ENCODE results near the gene GTF2F2. TPM values are rescaled to one million over a fixed set of nuclear protein-coding genes. Genes with fewer than 3 reads are reported as not detected.

GTF2F2 gene
- total and polyA plus RNA-seq, 8 donors, result 8.7 to 30.7 (median 16.2) TPM

GRCh38 chr13:45108716-45109101 lies 11.6 kb upstream of the GTF2F2 start:
- Histone ChIP-seq H3K27ac (no peak overlapping the region), H3K27me3 (peaks cover 0 to 6% (median 0%) of the 10 kb centered on the region in 3 donors), H3K4me3 (no peak overlapping the region), H3K4me1 (no peaks in the 10 kb centered on the region), H3K36me3 (no peaks in the 10 kb centered on the region), H3K9me3 (no peaks in the 10 kb centered on the region)
- peak in 1 of 2 donors; percentile 37 for DNase-seq
- intact Hi-C loops (cut with DNase I; ENCODE audit: low total_unique reads), result no loop called here
- no peak for TF ChIP-seq EP300 (IDR thresholded peaks at IDR 0.05)
- TF ChIP-seq POLR2AphosphoS5 (IDR thresholded peaks at IDR 0.05), result no peak
- TF ChIP-seq POLR2A (IDR thresholded peaks at IDR 0.05), result no peak
- TF ChIP-seq, protein P1, sequence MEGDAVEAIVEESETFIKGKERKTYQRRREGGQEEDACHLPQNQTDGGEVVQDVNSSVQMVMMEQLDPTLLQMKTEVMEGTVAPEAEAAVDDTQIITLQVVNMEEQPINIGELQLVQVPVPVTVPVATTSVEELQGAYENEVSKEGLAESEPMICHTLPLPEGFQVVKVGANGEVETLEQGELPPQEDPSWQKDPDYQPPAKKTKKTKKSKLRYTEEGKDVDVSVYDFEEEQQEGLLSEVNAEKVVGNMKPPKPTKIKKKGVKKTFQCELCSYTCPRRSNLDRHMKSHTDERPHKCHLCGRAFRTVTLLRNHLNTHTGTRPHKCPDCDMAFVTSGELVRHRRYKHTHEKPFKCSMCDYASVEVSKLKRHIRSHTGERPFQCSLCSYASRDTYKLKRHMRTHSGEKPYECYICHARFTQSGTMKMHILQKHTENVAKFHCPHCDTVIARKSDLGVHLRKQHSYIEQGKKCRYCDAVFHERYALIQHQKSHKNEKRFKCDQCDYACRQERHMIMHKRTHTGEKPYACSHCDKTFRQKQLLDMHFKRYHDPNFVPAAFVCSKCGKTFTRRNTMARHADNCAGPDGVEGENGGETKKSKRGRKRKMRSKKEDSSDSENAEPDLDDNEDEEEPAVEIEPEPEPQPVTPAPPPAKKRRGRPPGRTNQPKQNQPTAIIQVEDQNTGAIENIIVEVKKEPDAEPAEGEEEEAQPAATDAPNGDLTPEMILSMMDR (IDR thresholded peaks at IDR 0.05), result no peak
- 40 to 62% (median 49%) methylated on average over 9 to 11 of the region's 11 CpGs for WGBS, 5 donors

DNA sequence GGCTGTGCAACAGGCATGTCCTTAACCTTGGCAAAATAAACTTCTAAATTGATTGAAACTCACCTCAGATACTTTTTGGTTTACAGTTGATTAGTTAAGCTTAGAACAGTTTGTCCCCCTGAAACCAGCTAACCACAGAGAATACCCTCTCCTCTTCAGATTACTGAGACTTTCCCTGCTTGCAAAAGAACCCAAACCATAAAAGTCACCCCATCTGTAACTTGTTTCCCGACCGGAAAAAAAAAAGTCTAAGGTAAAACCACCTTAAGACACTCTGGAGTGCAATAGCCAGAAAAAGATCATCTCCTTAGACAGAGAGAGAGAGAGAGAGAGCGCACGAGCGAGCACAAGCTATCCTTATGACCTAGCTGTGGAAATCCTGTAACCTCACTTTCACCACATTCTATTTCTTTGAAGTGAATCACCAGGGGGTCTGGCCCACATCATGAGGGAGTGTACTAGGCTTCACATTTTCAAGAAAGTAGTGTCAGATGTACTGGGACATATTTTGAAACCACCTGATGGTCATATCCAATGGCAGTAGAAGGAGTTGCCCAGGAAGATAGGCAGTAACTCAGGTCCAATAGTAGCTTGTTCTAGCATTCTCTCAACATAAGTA lies 11.1 kb upstream of the GTF2F2 start:
- no peak overlapping the region for H3K27ac ChIP-seq
- 76 to 85% (median 83%) methylated on average over 5 of the region's 5 CpGs for WGBS, 5 donors
- H3K4me1 ChIP-seq, result no peaks in the 10 kb centered on the region
- DNase-seq, result no peak
- no peaks in the 10 kb centered on the region for H3K9me3 ChIP-seq
- intact Hi-C loops (cut with DNase I; ENCODE audit: low total_unique reads), result no loop called here
- no peaks in the 10 kb centered on the region for H3K36me3 ChIP-seq
- peaks cover 0 to 6% (median 0%) of the 10 kb centered on the region in 3 donors for H3K27me3 ChIP-seq
- TF ChIP-seq, protein P1 (IDR thresholded peaks at IDR 0.05), result no peak
- TF ChIP-seq POLR2AphosphoS5 (IDR thresholded peaks at IDR 0.05) (no peak), POLR2A (IDR thresholded peaks at IDR 0.05) (no peak), EP300 (IDR thresholded peaks at IDR 0.05) (no peak)
- H3K4me3 ChIP-seq, result no peak overlapping the region

- Histone ChIP-seq H3K36me3 (no peaks in the 10 kb centered on the region), H3K4me1 (no peaks in the 10 kb centered on the region), H3K4me3 (no peak overlapping the region), H3K9me3 (no peaks in the 10 kb centered on the region), H3K27ac (no peak overlapping the region), H3K27me3 (peaks cover 0 to 3% (median 0%) of the 10 kb centered on the region in 3 donors)
- intact Hi-C loops (cut with DNase I; ENCODE audit: low total_unique reads), result no loop called here
- no peak for DNase-seq
- WGBS, 5 donors, result 50 to 60% (median 57%) methylated on average over 4 of the region's 4 CpGs
- TF ChIP-seq POLR2A (IDR thresholded peaks at IDR 0.05) (no peak), EP300 (IDR thresholded peaks at IDR 0.05) (no peak), POLR2AphosphoS5 (IDR thresholded peaks at IDR 0.05) (no peak)
- TF ChIP-seq, protein P1 (IDR thresholded peaks at IDR 0.05), result no peak
Measured at GRCh38 chr13:45113233-45114224, 6.8 kb upstream of the GTF2F2 start.

GRCh38 chr13:45119469-45119990 lies 780 bp upstream of the GTF2F2 start:
- Histone ChIP-seq H3K9me3 (no peaks in the 10 kb centered on the region), H3K4me3 (peak overlapping the region; percentile 71 to 82 (median 78)), H3K27me3 (no peaks in the 10 kb centered on the region), H3K36me3 (no peaks in the 10 kb centered on the region), H3K4me1 (peaks cover 12 to 39% (median 24%) of the 10 kb centered on the region in 4 donors), H3K27ac (peak overlapping the region; percentile 81 to 91 (median 87))
- WGBS, 5 donors, result 11 to 13% (median 12%) methylated on average over 7 of the region's 7 CpGs
- TF ChIP-seq POLR2AphosphoS5 (IDR thresholded peaks at IDR 0.05), result no peak
- TF ChIP-seq EP300 (IDR thresholded peaks at IDR 0.05), result no peak
- TF ChIP-seq POLR2A (IDR thresholded peaks at IDR 0.05), result no peak
- TF ChIP-seq, protein P1 (IDR thresholded peaks at IDR 0.05), result no peak
- intact Hi-C loops (cut with DNase I; ENCODE audit: low total_unique reads), result no loop called here
- DNase-seq, result peak in 1 of 2 donors; percentile 80

Data from stomach (tissue), 9 donors.